Endothelial cell of umbilical vein (primary cell): ENCODE measurements around the gene IL12A. TPM values are rescaled to one million over a fixed set of nuclear protein-coding genes. Genes with fewer than 3 reads are reported as not detected.

Experiments
- BruUV-seq: library from RNA; stranded (reverse); fragments of 400-500 nt; replicated peaks from 2 replicates; lab custom pipeline; 2021; lab: Mats Ljungman, UMichigan
- CTCF ChIA-PET: fragments of 300-600, 350-600 bp; sonication (Branson Sonifier 250); formaldehyde crosslinking; loops from one replicate; lab custom pipeline; 2021; ENCODE audit warnings: antibody characterized with exemption, inconsistent platforms; lab: Charles Lee
- POLR2A ChIA-PET: fragments of 300-600, 350-600 bp; sonication (Branson Sonifier 250); formaldehyde crosslinking; loops from one replicate; lab custom pipeline; 2021; ENCODE audit warnings: antibody characterized with exemption, inconsistent platforms; lab: Charles Lee
- DNase-seq: peaks from one replicate; pipeline ENCODE4 v3.0.0-alpha.2; 2011; ENCODE audit warnings: low read depth, low spot score
- FAIRE-seq: peaks from 2 replicates; lab custom pipeline; 2011; peaks lifted over from hg19 to GRCh38; lab: Jason Lieb, UNC
- H2AFZ ChIP-seq: 2 replicates; pipeline ENCODE4 v1.6.0; 2012; ENCODE audit warnings: low read depth, low read length, control low read depth, inconsistent platforms
- H3K27ac ChIP-seq: 2 replicates; pipeline ENCODE4 v1.5.1; 2011; ENCODE audit warnings: low read depth, mild to moderate bottlenecking, control low read depth, low read length, moderate library complexity; ENCODE audit not compliant: insufficient read depth
- H3K27me3 ChIP-seq, 2 experiments: 2 replicates each; pipeline versions ENCODE4 v1.6.0 to v1.6.1; 2011; ENCODE audit warnings: low read length in 2 of 2, mixed read lengths in 1 of 2; ENCODE audit not compliant: control insufficient read depth in 2 of 2, insufficient read depth in 2 of 2
- H3K36me3 ChIP-seq, 2 experiments: 2 replicates in 1 of 2; 3 replicates in 1 of 2; pipeline ENCODE4 v1.5.1; 2011; ENCODE audit warnings: low read length in 2 of 2, mild to moderate bottlenecking in 1 of 2, moderate library complexity in 1 of 2; ENCODE audit not compliant: control insufficient read depth in 2 of 2, insufficient read depth in 2 of 2; ENCODE audit errors: extremely low read depth in 1 of 2
- H3K4me1 ChIP-seq: 3 replicates; pipeline ENCODE4 v1.5.1; 2011; ENCODE audit warnings: mild to moderate bottlenecking, low read length; ENCODE audit not compliant: control insufficient read depth, insufficient read depth; ENCODE audit errors: extremely low read depth
- H3K4me2 ChIP-seq: 2 replicates; pipeline ENCODE4 v1.6.1; 2011; ENCODE audit warnings: low read length, control low read depth, mixed read lengths; ENCODE audit not compliant: insufficient read depth
- H3K4me3 ChIP-seq, 3 experiments: fragments of 200-600 bp in 1 of 3; sonication (generic), shearing (Covaris generic) in 1 of 3; replicated peaks in 1 of 3; 2 replicates each; pipeline ENCODE4 v1.5.1; 2011 to 2016; ENCODE audit warnings: control low read depth in 3 of 3, low read length in 3 of 3, mild to moderate bottlenecking in 2 of 3, inconsistent platforms in 1 of 3, low read depth in 1 of 3, moderate library complexity in 1 of 3; ENCODE audit not compliant: insufficient read depth in 1 of 3
- H3K79me2 ChIP-seq: 2 replicates; pipeline ENCODE4 v1.6.0; 2012; ENCODE audit warnings: low read length, inconsistent platforms; ENCODE audit not compliant: control insufficient read depth, insufficient read depth
- H3K9ac ChIP-seq: replicated peaks from 2 replicates; pipeline ENCODE3; 2011; ENCODE audit warnings: low read length, control low read depth; ENCODE audit not compliant: insufficient read depth; ENCODE audit errors: extremely low read depth
- H3K9me1 ChIP-seq: replicated peaks from 3 replicates; pipeline ENCODE4 v1.6.0; 2011; ENCODE audit warnings: mild to moderate bottlenecking, low read length; ENCODE audit not compliant: control insufficient read depth, insufficient read depth; ENCODE audit errors: extremely low read depth
- H3K9me3 ChIP-seq: replicated peaks from 2 replicates; pipeline ENCODE4 v1.5.1; 2012; ENCODE audit warnings: low read length, inconsistent platforms; ENCODE audit not compliant: control insufficient read depth, insufficient read depth
- H4K20me1 ChIP-seq: replicated peaks from 2 replicates; pipeline ENCODE3; 2011; ENCODE audit warnings: mild to moderate bottlenecking, low read length; ENCODE audit not compliant: control insufficient read depth, insufficient read depth; ENCODE audit errors: extremely low read depth
- EZH2 ChIP-seq: IDR thresholded peaks from 2 replicates; pipeline ENCODE4 v1.6.1; 2012; ENCODE audit warnings: borderline replicate concordance, low read depth, mild to moderate bottlenecking, moderate library complexity, low read length, inconsistent platforms; ENCODE audit not compliant: severe bottlenecking
- FOS ChIP-seq: IDR thresholded peaks from 2 replicates; pipeline ENCODE4 v1.6.1; 2011; ENCODE audit warnings: mild to moderate bottlenecking, low read length, moderate library complexity, borderline replicate concordance; ENCODE audit not compliant: insufficient read depth
- GATA2 ChIP-seq: IDR thresholded peaks from 2 replicates; pipeline ENCODE4 v1.7.0; 2011; ENCODE audit warnings: low read depth, mild to moderate bottlenecking, moderate library complexity, mixed read lengths, low read length; ENCODE audit not compliant: insufficient read length, insufficient read depth
- JUN ChIP-seq: IDR thresholded peaks from 2 replicates; pipeline ENCODE4 v1.6.1; 2011; ENCODE audit warnings: borderline replicate concordance, low read depth; ENCODE audit not compliant: insufficient read length, insufficient read depth
- MYC ChIP-seq: IDR thresholded peaks from one replicate; pipeline ENCODE4 v1.6.1; 2011; ENCODE audit warnings: mild to moderate bottlenecking, low read depth, low read length
- POLR2A ChIP-seq: IDR thresholded peaks from 2 replicates; pipeline ENCODE4 v1.6.1; 2012; ENCODE audit warnings: low read depth, mild to moderate bottlenecking, control low read depth, low read length
- POLR2AphosphoS5 ChIP-seq: IDR thresholded peaks from 2 replicates; pipeline ENCODE4 v1.6.1; 2012; ENCODE audit warnings: low read depth, mild to moderate bottlenecking, control low read depth, low read length, moderate library complexity; ENCODE audit not compliant: insufficient read depth
- dilution Hi-C: fragments of 300-500 bp; cut with MboI; formaldehyde crosslinking; loops from one replicate; pipeline ENCODE4 v1.15.0; 2019; ENCODE audit warnings: low sequenced_read_pairs; ENCODE audit not compliant: extremely low pct_ligation_motif_present
- intact Hi-C: fragments of 100-400 bp; cut with micrococcal nuclease; formaldehyde crosslinking; loops from one replicate; pipeline ENCODE4 v1.10.0; 2022
- polyA plus RNA-seq, 4 experiments: library from polyadenylated mRNA; depleted of rRNA in 3 of 4; stranded (reverse) in 3 of 4; unstranded in 1 of 4; fragments of >200 nt; gene quantifications; 2 replicates each; pipeline versions ENCODE4 v1.2.1 to v1.2.3, GENCODE V29; 2011 to 2012; ENCODE audit warnings: missing spikeins in 1 of 4
- total RNA-seq: library from RNA; stranded (reverse); gene quantifications from 2 replicates; pipeline ENCODE4 v1.2.3, GENCODE V29; 2021
- TF ChIP-seq, protein P1 (sequence below): IDR thresholded peaks from 2 replicates; pipeline ENCODE4 v1.6.1; 2011; ENCODE audit not compliant: insufficient read depth, insufficient read length
- TF ChIP-seq, protein P2 (sequence below), 2 donors: IDR thresholded peaks; 1 replicate in 1 of 2; 2 replicates in 1 of 2; pipeline ENCODE4 v1.5.1; 2011; ENCODE audit warnings: low read length in 2 of 2, mild to moderate bottlenecking in 2 of 2, moderate library complexity in 2 of 2, control low read depth in 1 of 2, inconsistent platforms in 1 of 2, low read depth in 1 of 2; ENCODE audit not compliant: insufficient read depth in 1 of 2; ENCODE audit errors: extremely low read depth in 1 of 2

Gene IL12A
- total and polyA plus RNA-seq, 2 donors (not counting 3 experiments of a cell fraction or from before 2014, with no cell fraction given): 1.6 to 1.7 TPM

DNA sequence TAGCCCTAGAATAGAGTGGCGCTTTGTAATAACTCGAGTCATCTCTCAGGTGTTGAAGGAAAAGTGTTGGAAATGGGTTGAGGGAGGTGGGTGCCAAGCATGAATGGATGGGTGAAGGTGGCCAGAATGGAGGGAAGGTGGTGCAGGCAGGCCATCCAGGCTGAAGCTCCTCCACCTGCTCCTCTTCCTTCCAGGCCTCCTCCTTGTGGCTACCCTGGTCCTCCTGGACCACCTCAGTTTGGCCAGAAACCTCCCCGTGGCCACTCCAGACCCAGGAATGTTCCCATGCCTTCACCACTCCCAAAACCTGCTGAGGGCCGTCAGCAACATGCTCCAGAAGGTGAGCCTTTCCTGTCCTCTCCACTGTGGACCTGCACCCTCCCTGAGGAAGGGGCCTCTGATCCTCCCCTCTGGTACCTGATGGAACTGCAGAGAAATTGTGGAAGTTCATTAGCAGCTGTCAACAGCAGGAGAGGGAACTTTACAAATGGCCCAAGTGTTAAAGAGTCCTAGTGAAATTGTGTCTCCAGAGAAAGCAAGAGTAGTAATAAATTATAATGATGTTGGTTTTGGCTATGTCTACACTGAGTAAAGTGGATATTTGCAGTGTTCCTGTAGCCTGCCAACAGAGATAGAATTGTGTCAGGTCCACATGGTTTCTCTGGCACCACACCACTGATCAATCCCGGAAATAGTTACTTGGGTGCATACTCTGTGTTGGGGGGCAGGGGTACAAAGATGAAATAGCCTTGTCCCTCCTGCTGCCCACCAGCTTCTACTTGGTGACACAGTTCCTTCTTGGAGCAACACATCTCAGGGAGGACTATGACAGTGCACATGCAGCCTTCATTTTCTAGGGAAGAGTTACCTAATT is 1.6 kb downstream of the IL12A start:
- H3K4me1 ChIP-seq: peaks cover 7% of the 10 kb centered on the region
- TF ChIP-seq POLR2A (no peak), EZH2 (no peak), FOS (no peak), JUN (no peak), POLR2AphosphoS5 (no peak), GATA2 (no peak), MYC (no peak)
- TF ChIP-seq, protein P1, sequence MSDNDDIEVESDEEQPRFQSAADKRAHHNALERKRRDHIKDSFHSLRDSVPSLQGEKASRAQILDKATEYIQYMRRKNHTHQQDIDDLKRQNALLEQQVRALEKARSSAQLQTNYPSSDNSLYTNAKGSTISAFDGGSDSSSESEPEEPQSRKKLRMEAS: no peak
- TF ChIP-seq, protein P2, sequence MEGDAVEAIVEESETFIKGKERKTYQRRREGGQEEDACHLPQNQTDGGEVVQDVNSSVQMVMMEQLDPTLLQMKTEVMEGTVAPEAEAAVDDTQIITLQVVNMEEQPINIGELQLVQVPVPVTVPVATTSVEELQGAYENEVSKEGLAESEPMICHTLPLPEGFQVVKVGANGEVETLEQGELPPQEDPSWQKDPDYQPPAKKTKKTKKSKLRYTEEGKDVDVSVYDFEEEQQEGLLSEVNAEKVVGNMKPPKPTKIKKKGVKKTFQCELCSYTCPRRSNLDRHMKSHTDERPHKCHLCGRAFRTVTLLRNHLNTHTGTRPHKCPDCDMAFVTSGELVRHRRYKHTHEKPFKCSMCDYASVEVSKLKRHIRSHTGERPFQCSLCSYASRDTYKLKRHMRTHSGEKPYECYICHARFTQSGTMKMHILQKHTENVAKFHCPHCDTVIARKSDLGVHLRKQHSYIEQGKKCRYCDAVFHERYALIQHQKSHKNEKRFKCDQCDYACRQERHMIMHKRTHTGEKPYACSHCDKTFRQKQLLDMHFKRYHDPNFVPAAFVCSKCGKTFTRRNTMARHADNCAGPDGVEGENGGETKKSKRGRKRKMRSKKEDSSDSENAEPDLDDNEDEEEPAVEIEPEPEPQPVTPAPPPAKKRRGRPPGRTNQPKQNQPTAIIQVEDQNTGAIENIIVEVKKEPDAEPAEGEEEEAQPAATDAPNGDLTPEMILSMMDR (IDR thresholded peaks at IDR 0.05; ENCODE audit: extremely low read depth in 1 of 2, insufficient read depth in 1 of 2, low read depth in 1 of 2, low read length in 2 of 2): no peak
- ChIA-PET CTCF (interaction anchor here (0.6 to 11.2 kb wide), 9 partner anchors 8 to 1336 kb away, joined by 3 to 182 read pairs (median 3); no protein-coding TSS in a partner anchor), POLR2A (no interaction called here)
- FAIRE-seq (no peak), DNase-seq (no peak)
- dilution Hi-C loops (no loop called here), intact Hi-C loops (loop anchor here (2.0 to 5.0 kb wide), 3 partner anchors 61 to 163 kb away; no protein-coding TSS in a partner anchor)
- H3K27ac ChIP-seq: no peak overlapping the region
- no peak overlapping the region for H3K4me3 ChIP-seq
- no peaks in the 10 kb centered on the region for H3K27me3 ChIP-seq
- H2AFZ ChIP-seq: no peak overlapping the region
- H3K79me2 ChIP-seq: no peaks in the 10 kb centered on the region
- no peak overlapping the region for H3K4me2 ChIP-seq
- H3K9me1 ChIP-seq: no peaks in the 10 kb centered on the region
- H3K9ac ChIP-seq: no peak overlapping the region
- H3K9me3 ChIP-seq: no peaks in the 10 kb centered on the region
- no TSS peak for BruUV-seq
- no peaks in the 10 kb centered on the region for H4K20me1 ChIP-seq
- no peaks in the 10 kb centered on the region for H3K36me3 ChIP-seq
